Measurements from ENCODE around the gene ST3GAL4.

Gene ST3GAL4

DNA sequence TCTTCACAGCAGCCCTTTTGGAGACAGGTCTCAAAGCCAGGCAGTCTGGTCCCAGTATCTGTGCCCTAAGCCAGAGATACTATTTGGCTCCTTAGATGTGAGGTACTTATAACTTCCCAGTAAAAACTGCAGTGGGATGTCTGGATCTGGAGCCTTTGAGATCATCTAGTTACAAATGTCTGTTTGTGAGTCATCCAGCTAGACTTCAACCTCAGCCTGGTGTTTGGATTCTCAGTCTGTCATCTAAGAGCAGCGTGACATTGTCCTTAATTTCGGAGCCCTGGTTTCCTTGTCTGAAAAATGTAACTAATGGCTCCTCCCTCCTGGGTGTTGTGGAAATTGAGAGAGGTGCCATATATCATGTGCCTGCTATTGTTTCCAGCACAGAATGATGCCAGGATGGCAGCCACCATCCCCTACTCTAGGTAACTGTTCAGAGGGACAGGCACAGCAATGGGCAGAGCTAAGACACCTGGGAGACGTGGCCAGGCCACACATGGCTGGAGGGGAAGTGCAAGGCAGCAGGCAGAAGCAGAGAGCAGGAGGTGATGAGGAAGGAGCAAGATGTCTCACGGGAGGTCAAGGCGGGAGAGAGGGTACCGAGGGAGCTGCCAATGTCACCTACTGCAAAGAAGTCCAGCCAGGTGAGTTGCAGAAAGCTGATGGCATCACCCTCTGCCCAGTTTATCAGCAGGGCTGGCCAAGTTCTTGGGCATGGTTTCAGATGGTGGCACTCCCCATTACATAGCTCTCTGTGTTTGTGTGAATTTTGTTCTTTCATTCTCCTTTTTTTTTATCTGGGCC is 20.6 kb upstream of the ST3GAL4 start:
- Histone ChIP-seq H3K4me1 (ENCODE audit: insufficient read depth, poor library complexity, severe bottlenecking) (peaks cover 12% of the 10 kb centered on the region), H3K9me3 (ENCODE audit: severe bottlenecking) (no peaks in the 10 kb centered on the region), H3K4me3 (ENCODE audit: severe bottlenecking) (no peak overlapping the region), H3K36me3 (ENCODE audit: low read depth) (no peaks in the 10 kb centered on the region), H3K27ac (ENCODE audit: poor library complexity, severe bottlenecking) (no peak overlapping the region), H3K27me3 (ENCODE audit: insufficient read depth, poor library complexity, severe bottlenecking) (no peaks in the 10 kb centered on the region)
- no peak for ATAC-seq (ENCODE audit: low read depth)
- DNase-seq (ENCODE audit: low spot score) = peak; percentile 35
- TF ChIP-seq, protein P1, sequence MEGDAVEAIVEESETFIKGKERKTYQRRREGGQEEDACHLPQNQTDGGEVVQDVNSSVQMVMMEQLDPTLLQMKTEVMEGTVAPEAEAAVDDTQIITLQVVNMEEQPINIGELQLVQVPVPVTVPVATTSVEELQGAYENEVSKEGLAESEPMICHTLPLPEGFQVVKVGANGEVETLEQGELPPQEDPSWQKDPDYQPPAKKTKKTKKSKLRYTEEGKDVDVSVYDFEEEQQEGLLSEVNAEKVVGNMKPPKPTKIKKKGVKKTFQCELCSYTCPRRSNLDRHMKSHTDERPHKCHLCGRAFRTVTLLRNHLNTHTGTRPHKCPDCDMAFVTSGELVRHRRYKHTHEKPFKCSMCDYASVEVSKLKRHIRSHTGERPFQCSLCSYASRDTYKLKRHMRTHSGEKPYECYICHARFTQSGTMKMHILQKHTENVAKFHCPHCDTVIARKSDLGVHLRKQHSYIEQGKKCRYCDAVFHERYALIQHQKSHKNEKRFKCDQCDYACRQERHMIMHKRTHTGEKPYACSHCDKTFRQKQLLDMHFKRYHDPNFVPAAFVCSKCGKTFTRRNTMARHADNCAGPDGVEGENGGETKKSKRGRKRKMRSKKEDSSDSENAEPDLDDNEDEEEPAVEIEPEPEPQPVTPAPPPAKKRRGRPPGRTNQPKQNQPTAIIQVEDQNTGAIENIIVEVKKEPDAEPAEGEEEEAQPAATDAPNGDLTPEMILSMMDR (IDR thresholded peaks at IDR 0.05; ENCODE audit: poor library complexity, severe bottlenecking) = no peak

DNA sequence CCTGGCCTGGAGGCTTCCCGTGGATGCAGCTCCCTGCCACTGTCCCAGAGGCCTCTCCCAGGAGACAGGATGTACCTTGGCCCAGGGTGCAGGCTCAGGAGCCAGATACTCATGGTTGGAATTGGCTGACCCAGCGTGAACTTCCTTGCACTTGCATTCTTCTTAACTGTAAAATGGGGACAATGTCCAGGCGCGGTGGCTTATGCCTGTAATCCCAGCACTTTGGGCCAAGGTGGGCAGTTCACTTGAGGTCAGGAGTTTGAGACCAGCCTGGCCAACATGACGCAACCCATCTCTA is 20.1 kb upstream of the ST3GAL4 start:
- TF ChIP-seq, protein P1 (IDR thresholded peaks at IDR 0.05; ENCODE audit: poor library complexity, severe bottlenecking) = no peak
- Histone ChIP-seq H3K4me3 (ENCODE audit: severe bottlenecking) (no peak overlapping the region), H3K27me3 (ENCODE audit: insufficient read depth, poor library complexity, severe bottlenecking) (no peaks in the 10 kb centered on the region), H3K4me1 (ENCODE audit: insufficient read depth, poor library complexity, severe bottlenecking) (peaks cover 17% of the 10 kb centered on the region), H3K9me3 (ENCODE audit: severe bottlenecking) (no peaks in the 10 kb centered on the region), H3K36me3 (ENCODE audit: low read depth) (no peaks in the 10 kb centered on the region), H3K27ac (ENCODE audit: poor library complexity, severe bottlenecking) (no peak overlapping the region)
- no peak for ATAC-seq (ENCODE audit: low read depth)
- peak; percentile 19 for DNase-seq (ENCODE audit: low spot score)

GRCh38 chr11:126336138-126336541 is 19.3 kb upstream of the ST3GAL4 start:
- peak; percentile 18 for DNase-seq (ENCODE audit: low spot score)
- Histone ChIP-seq H3K27ac (ENCODE audit: poor library complexity, severe bottlenecking) (no peak overlapping the region), H3K9me3 (ENCODE audit: severe bottlenecking) (no peaks in the 10 kb centered on the region), H3K4me3 (ENCODE audit: severe bottlenecking) (no peak overlapping the region), H3K27me3 (ENCODE audit: insufficient read depth, poor library complexity, severe bottlenecking) (no peaks in the 10 kb centered on the region), H3K36me3 (ENCODE audit: low read depth) (peaks cover 1% of the 10 kb centered on the region; the same call in 1 of the 2 replicates), H3K4me1 (ENCODE audit: insufficient read depth, poor library complexity, severe bottlenecking) (peaks cover 24% of the 10 kb centered on the region)
- TF ChIP-seq, protein P1 (IDR thresholded peaks at IDR 0.05; ENCODE audit: poor library complexity, severe bottlenecking) = no peak
- no peak for ATAC-seq (ENCODE audit: low read depth)

DNA sequence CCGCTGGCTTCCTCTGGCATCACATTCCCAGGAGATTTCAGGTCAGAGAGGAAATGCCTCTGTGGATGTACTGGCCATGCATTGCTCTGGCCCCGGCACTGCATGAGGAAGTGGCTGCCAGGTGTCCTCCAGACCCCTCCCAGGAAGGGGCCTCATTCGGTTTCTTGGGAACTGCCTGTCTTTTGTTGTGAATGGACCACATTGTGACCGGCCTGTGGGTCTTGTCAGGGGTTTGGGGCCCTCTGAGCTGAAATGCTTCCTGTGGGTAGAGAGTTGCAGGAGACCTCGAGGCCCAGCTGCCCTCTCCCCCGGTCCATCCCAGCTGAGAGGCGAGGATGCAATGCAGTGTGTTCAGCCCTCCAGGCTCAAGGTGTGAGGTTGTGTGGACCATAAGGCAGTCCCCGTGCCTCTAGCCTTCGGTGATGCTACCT is 18.8 kb upstream of the ST3GAL4 start:
- Histone ChIP-seq H3K36me3 (ENCODE audit: low read depth) (peaks cover 6% of the 10 kb centered on the region; the same call in 1 of the 2 replicates), H3K4me1 (ENCODE audit: insufficient read depth, poor library complexity, severe bottlenecking) (peaks cover 30% of the 10 kb centered on the region), H3K27ac (ENCODE audit: poor library complexity, severe bottlenecking) (no peak overlapping the region), H3K9me3 (ENCODE audit: severe bottlenecking) (no peaks in the 10 kb centered on the region), H3K27me3 (ENCODE audit: insufficient read depth, poor library complexity, severe bottlenecking) (no peaks in the 10 kb centered on the region), H3K4me3 (ENCODE audit: severe bottlenecking) (no peak overlapping the region)
- peak; percentile 36 for DNase-seq (ENCODE audit: low spot score)
- ATAC-seq (ENCODE audit: low read depth) = no peak
- TF ChIP-seq, protein P1 (IDR thresholded peaks at IDR 0.05; ENCODE audit: poor library complexity, severe bottlenecking) = no peak

DNA sequence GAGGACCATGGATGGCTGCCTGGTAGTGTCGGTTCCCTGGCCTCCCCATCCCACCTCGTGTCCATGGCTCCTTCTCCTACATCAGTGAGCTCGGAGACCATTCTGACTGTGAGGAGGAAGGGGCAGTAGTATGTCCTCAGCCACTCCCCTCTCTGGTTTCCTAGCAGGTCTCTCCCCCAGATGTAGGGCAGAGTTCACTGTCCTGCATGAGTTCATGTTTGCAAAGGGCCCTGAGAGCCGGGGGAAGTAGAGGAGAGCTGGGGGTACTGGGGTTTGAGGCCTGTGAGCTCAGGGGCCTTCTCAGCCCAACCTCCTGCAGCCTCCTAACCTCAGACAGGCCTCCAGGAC is 18.4 kb upstream of the ST3GAL4 start:
- no peak overlapping the region for H3K27ac ChIP-seq (ENCODE audit: poor library complexity, severe bottlenecking)
- no peak overlapping the region for H3K4me3 ChIP-seq (ENCODE audit: severe bottlenecking)
- peaks cover 32% of the 10 kb centered on the region for H3K4me1 ChIP-seq (ENCODE audit: insufficient read depth, poor library complexity, severe bottlenecking)
- TF ChIP-seq, protein P1 (IDR thresholded peaks at IDR 0.05; ENCODE audit: poor library complexity, severe bottlenecking) = no peak
- no peaks in the 10 kb centered on the region for H3K27me3 ChIP-seq (ENCODE audit: insufficient read depth, poor library complexity, severe bottlenecking)
- ATAC-seq (ENCODE audit: low read depth) (no peak), DNase-seq (ENCODE audit: low spot score) (peak; percentile 17)
- peaks cover 6% of the 10 kb centered on the region; the same call in 1 of the 2 replicates for H3K36me3 ChIP-seq (ENCODE audit: low read depth)
- H3K9me3 ChIP-seq (ENCODE audit: severe bottlenecking) = no peaks in the 10 kb centered on the region
